Peyer's patch (tissue), 4 donors: ENCODE measurements around the gene MLF1.

Experiments used
- POLR2A ChIP-seq, 2 donors: fragments of 450-650 bp; IDR thresholded peaks; one replicate each; pipeline ENCODE4 v1.5.1; 2017; ENCODE audit warnings: antibody characterized with exemption in 2 of 2, mild to moderate bottlenecking in 2 of 2, moderate library complexity in 2 of 2
- TF ChIP-seq, protein P1 (sequence below), 6 experiments: fragments of 450-650 bp in 4 of 6; fragments of 200-600 bp in 2 of 6; sonication (generic) in 1 of 6; IDR thresholded peaks; one replicate each; pipeline ENCODE4 v1.5.1; 2017 to 2019; ENCODE audit warnings: antibody characterized with exemption in 6 of 6, mild to moderate bottlenecking in 3 of 6, moderate library complexity in 1 of 6

- no peak for TF ChIP-seq POLR2A (IDR thresholded peaks at IDR 0.05)
- TF ChIP-seq, protein P1, sequence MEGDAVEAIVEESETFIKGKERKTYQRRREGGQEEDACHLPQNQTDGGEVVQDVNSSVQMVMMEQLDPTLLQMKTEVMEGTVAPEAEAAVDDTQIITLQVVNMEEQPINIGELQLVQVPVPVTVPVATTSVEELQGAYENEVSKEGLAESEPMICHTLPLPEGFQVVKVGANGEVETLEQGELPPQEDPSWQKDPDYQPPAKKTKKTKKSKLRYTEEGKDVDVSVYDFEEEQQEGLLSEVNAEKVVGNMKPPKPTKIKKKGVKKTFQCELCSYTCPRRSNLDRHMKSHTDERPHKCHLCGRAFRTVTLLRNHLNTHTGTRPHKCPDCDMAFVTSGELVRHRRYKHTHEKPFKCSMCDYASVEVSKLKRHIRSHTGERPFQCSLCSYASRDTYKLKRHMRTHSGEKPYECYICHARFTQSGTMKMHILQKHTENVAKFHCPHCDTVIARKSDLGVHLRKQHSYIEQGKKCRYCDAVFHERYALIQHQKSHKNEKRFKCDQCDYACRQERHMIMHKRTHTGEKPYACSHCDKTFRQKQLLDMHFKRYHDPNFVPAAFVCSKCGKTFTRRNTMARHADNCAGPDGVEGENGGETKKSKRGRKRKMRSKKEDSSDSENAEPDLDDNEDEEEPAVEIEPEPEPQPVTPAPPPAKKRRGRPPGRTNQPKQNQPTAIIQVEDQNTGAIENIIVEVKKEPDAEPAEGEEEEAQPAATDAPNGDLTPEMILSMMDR (IDR thresholded peaks at IDR 0.05), result no peak
Measured at GRCh38 chr3:158568784-158569183, 2.2 kb upstream of the MLF1 start.
